Gastrocnemius medialis (tissue), 4 donors: ENCODE data around the gene TGM3.

Experiments used
- POLR2A ChIP-seq, 2 donors: fragments of 450-650 bp; IDR thresholded peaks; one replicate each; pipeline ENCODE4 v1.6.1; 2017; ENCODE audit warnings: antibody characterized with exemption in 2 of 2, mild to moderate bottlenecking in 2 of 2, moderate library complexity in 2 of 2
- TF ChIP-seq, protein P1 (sequence below), 5 experiments: fragments of 450-650 bp in 3 of 5; fragments of 200-600 bp in 2 of 5; sonication (generic) in 2 of 5; IDR thresholded peaks in 4 of 5; conservative IDR thresholded peaks in 1 of 5; 1 replicate in 4 of 5; 2 replicates in 1 of 5; pipeline ENCODE4 v1.5.1; 2016 to 2019; ENCODE audit warnings: antibody characterized with exemption in 5 of 5, mild to moderate bottlenecking in 3 of 5, moderate library complexity in 3 of 5

DNA sequence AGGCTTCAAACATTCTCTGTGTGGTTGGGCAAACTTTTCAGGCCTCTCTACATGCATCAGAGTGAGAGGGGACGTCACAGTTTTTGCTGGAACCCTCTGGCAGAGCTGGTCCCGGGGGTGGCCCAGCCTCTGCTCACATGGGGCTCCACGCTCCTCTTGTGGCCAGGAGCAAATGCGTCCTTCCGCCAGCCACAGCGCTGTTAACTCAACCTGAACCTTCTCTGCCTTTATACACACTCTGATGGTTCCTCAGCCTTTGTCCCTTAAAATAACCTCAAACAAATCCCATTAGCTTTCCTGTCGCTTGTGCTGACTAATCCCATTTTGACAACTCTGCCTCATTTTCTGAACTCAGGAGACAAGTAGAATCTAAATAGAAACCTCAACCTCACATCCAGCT lies 45.5 kb downstream of the TGM3 start:
- TF ChIP-seq, protein P1, sequence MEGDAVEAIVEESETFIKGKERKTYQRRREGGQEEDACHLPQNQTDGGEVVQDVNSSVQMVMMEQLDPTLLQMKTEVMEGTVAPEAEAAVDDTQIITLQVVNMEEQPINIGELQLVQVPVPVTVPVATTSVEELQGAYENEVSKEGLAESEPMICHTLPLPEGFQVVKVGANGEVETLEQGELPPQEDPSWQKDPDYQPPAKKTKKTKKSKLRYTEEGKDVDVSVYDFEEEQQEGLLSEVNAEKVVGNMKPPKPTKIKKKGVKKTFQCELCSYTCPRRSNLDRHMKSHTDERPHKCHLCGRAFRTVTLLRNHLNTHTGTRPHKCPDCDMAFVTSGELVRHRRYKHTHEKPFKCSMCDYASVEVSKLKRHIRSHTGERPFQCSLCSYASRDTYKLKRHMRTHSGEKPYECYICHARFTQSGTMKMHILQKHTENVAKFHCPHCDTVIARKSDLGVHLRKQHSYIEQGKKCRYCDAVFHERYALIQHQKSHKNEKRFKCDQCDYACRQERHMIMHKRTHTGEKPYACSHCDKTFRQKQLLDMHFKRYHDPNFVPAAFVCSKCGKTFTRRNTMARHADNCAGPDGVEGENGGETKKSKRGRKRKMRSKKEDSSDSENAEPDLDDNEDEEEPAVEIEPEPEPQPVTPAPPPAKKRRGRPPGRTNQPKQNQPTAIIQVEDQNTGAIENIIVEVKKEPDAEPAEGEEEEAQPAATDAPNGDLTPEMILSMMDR (IDR thresholded peaks at IDR 0.05 in 4 of 5, conservative IDR thresholded peaks at IDR 0.05 in 1 of 5): no peak
- no peak for TF ChIP-seq POLR2A (IDR thresholded peaks at IDR 0.05)
